Endothelial cell of umbilical vein (primary cell): ENCODE data around the gene UBE2QL1.

Experiments
- EZH2 ChIP-seq: IDR thresholded peaks from 2 replicates; pipeline ENCODE4 v1.6.1; 2012; ENCODE audit warnings: borderline replicate concordance, low read depth, mild to moderate bottlenecking, moderate library complexity, low read length, inconsistent platforms; ENCODE audit not compliant: severe bottlenecking
- FOS ChIP-seq: IDR thresholded peaks from 2 replicates; pipeline ENCODE4 v1.6.1; 2011; ENCODE audit warnings: mild to moderate bottlenecking, low read length, moderate library complexity, borderline replicate concordance; ENCODE audit not compliant: insufficient read depth
- GATA2 ChIP-seq: IDR thresholded peaks from 2 replicates; pipeline ENCODE4 v1.7.0; 2011; ENCODE audit warnings: low read depth, mild to moderate bottlenecking, moderate library complexity, mixed read lengths, low read length; ENCODE audit not compliant: insufficient read length, insufficient read depth
- JUN ChIP-seq: IDR thresholded peaks from 2 replicates; pipeline ENCODE4 v1.6.1; 2011; ENCODE audit warnings: borderline replicate concordance, low read depth; ENCODE audit not compliant: insufficient read length, insufficient read depth
- MYC ChIP-seq: IDR thresholded peaks from one replicate; pipeline ENCODE4 v1.6.1; 2011; ENCODE audit warnings: mild to moderate bottlenecking, low read depth, low read length
- POLR2A ChIP-seq: IDR thresholded peaks from 2 replicates; pipeline ENCODE4 v1.6.1; 2012; ENCODE audit warnings: low read depth, mild to moderate bottlenecking, control low read depth, low read length
- POLR2AphosphoS5 ChIP-seq: IDR thresholded peaks from 2 replicates; pipeline ENCODE4 v1.6.1; 2012; ENCODE audit warnings: low read depth, mild to moderate bottlenecking, control low read depth, low read length, moderate library complexity; ENCODE audit not compliant: insufficient read depth
- TF ChIP-seq, protein P1 (sequence below), 2 donors: IDR thresholded peaks; 1 replicate in 1 of 2; 2 replicates in 1 of 2; pipeline ENCODE4 v1.5.1; 2011; ENCODE audit warnings: low read length in 2 of 2, mild to moderate bottlenecking in 2 of 2, moderate library complexity in 2 of 2, control low read depth in 1 of 2, inconsistent platforms in 1 of 2, low read depth in 1 of 2; ENCODE audit not compliant: insufficient read depth in 1 of 2; ENCODE audit errors: extremely low read depth in 1 of 2
- TF ChIP-seq, protein P2 (sequence below): IDR thresholded peaks from 2 replicates; pipeline ENCODE4 v1.6.1; 2011; ENCODE audit not compliant: insufficient read depth, insufficient read length

DNA sequence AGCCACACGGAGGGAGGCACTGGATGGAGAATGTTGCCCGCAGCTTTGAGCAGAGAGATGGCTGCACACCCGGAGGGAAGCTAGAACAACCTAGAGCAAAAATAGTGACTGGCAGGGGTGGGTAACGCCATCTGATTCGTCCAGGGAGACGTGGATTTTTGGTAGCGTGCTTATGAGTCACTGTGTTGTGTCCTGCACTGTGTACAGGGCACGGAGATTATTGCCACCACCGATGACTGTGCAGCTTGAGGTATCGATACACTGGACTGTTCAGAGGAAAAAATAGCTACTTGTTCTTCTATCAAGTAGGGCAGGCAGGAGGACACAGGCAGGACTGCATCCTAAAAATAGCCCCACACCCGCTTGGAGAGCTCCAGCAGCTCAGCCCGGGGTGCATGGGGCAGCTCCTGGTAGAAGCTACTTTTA, 6.0 kb downstream of the UBE2QL1 start:
- TF ChIP-seq, protein P1, sequence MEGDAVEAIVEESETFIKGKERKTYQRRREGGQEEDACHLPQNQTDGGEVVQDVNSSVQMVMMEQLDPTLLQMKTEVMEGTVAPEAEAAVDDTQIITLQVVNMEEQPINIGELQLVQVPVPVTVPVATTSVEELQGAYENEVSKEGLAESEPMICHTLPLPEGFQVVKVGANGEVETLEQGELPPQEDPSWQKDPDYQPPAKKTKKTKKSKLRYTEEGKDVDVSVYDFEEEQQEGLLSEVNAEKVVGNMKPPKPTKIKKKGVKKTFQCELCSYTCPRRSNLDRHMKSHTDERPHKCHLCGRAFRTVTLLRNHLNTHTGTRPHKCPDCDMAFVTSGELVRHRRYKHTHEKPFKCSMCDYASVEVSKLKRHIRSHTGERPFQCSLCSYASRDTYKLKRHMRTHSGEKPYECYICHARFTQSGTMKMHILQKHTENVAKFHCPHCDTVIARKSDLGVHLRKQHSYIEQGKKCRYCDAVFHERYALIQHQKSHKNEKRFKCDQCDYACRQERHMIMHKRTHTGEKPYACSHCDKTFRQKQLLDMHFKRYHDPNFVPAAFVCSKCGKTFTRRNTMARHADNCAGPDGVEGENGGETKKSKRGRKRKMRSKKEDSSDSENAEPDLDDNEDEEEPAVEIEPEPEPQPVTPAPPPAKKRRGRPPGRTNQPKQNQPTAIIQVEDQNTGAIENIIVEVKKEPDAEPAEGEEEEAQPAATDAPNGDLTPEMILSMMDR (IDR thresholded peaks at IDR 0.05; ENCODE audit: extremely low read depth in 1 of 2, insufficient read depth in 1 of 2, low read depth in 1 of 2, low read length in 2 of 2), result no peak
- TF ChIP-seq POLR2A, result no peak
- no peak for TF ChIP-seq GATA2
- TF ChIP-seq JUN, result no peak
- no peak for TF ChIP-seq POLR2AphosphoS5
- TF ChIP-seq EZH2, result no peak
- TF ChIP-seq, protein P2, sequence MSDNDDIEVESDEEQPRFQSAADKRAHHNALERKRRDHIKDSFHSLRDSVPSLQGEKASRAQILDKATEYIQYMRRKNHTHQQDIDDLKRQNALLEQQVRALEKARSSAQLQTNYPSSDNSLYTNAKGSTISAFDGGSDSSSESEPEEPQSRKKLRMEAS, result no peak
- TF ChIP-seq FOS, result no peak
- TF ChIP-seq MYC, result no peak
